H1 (cell line): ENCODE data around the gene COL26A1. TPM values are rescaled to one million over a fixed set of nuclear protein-coding genes. Genes with fewer than 3 reads are reported as not detected.

ENCODE experiments used
- BCL11A ChIP-seq, 2 experiments: IDR thresholded peaks; one replicate each; pipeline ENCODE4 v1.6.1; 2011; ENCODE audit warnings: low read depth in 2 of 2, low read length in 2 of 2, mild to moderate bottlenecking in 2 of 2
- JUN ChIP-seq: IDR thresholded peaks from 2 replicates; pipeline ENCODE4 v1.6.1; 2011; ENCODE audit warnings: low read depth, mild to moderate bottlenecking, improper control_type of control experiment, low read length
- MAFK ChIP-seq: IDR thresholded peaks from 2 replicates; pipeline ENCODE4 v1.6.1; 2012; ENCODE audit warnings: low read depth, mild to moderate bottlenecking, improper control_type of control experiment, low read length
- NRF1 ChIP-seq: IDR thresholded peaks from 2 replicates; pipeline ENCODE4 v1.6.1; 2011; ENCODE audit warnings: mild to moderate bottlenecking, low read depth, low read length, improper control_type of control experiment
- SP2 ChIP-seq: IDR thresholded peaks from 2 replicates; pipeline ENCODE4 v1.6.1; 2012; ENCODE audit warnings: mild to moderate bottlenecking, low read length, inconsistent platforms
- SRF ChIP-seq: IDR thresholded peaks from 2 replicates; pipeline ENCODE4 v1.6.1; 2011; ENCODE audit warnings: mild to moderate bottlenecking, low read depth, low read length, moderate library complexity
- polyA plus RNA-seq, 7 experiments: library from polyadenylated mRNA; depleted of rRNA in 3 of 7; stranded (reverse) in 5 of 7; unstranded in 2 of 7; fragments of >200 nt in 5 of 7; fragments of 200-250 nt in 2 of 7; gene quantifications; 1 replicate in 5 of 7; 2 replicates in 1 of 7; 4 replicates in 1 of 7; pipeline versions ENCODE4 v1.2.1 to v1.2.3, GENCODE V29; 2011 to 2013; ENCODE audit warnings: missing spikeins in 2 of 7, mixed read lengths in 2 of 7
- total RNA-seq: library from RNA; stranded (reverse); fragmentation: NEBNext Ultra II Directional; extraction: Animal tissue kit (Norgen Biotek cat#: 25700); gene quantifications from 2 replicates; pipeline ENCODE4 v1.2.1, GENCODE V29; 2021
- TF ChIP-seq, protein P1 (sequence below): IDR thresholded peaks from 2 replicates; pipeline ENCODE4 v1.6.1; 2012; ENCODE audit warnings: inconsistent platforms

Gene COL26A1
- total and polyA plus RNA-seq, 2 of the 8 experiments (the other 6 are each of a cell fraction or from before 2014, with no cell fraction given), result 51.1 to 68.8 TPM

DNA sequence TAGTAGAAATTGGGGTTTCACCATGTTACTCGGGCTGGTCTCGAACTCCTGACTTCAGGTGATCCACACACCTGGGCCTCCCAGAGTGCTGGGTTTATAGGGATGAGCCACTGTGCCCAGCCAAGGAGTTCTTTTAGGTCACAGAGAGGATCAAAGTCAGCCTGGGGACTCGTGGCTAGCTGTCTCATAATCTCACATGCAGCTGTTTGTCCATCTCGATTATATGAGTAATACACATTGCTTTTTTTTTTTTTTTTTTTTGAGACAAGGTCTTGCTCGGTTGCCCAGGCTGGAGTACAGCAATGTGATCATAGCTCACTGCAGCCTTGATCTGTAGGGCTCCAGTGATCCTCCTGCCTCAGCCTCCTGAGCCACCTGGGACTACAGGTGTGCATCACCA lies 43.3 kb upstream of the COL26A1 start (continued):
- TF ChIP-seq, protein P1, sequence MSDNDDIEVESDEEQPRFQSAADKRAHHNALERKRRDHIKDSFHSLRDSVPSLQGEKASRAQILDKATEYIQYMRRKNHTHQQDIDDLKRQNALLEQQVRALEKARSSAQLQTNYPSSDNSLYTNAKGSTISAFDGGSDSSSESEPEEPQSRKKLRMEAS, result no peak
- no peak for TF ChIP-seq BCL11A (IDR thresholded peaks at IDR 0.05; ENCODE audit: low read depth in 2 of 2, low read length in 2 of 2)
- TF ChIP-seq MAFK, result no peak
- TF ChIP-seq JUN, result no peak
- no peak for TF ChIP-seq SP2
- no peak for TF ChIP-seq NRF1
- TF ChIP-seq SRF, result no peak
